ENCODE measurements around the gene PTPRM.

The PTPRM gene

DNA sequence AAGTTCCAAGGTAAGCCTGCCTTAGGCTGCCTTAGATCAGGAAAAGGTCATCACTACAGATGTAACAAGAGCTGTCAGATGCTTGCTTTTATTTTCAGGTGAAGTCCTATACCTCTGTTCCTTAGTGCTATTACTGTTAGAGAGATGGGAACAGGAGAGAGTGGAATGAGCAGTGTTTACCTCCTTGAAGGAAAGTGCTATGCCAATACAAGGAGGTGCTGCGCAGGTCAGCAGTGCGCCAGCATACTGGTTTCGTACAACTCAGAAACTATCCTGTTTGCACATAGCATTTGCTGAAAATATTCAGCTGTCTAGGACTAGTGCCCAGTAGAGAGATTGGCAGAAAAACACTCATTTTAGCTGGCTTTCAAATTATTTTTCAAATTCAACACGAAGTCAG, 629.1 kb downstream of the PTPRM start:
- DNase-seq: no peak

DNA sequence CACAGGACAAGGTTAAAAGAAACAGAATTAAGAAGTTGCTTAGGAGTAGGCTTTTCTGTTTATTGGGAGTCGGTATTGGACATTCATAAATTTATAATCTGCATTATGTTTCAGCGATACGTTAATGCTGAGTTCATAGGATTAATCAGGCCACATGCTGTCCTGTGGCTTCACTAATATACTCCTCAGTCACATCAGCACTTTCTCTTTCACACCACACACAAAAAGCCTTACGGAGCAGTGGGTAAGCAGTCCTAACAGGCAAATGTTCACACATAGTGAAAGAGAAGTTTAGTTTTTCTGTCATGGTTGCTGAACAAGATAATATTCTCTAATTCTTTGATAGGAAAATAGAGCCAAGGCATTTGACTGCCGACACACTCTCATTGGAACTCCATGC, 630.4 kb downstream of the PTPRM start:
- no peak for DNase-seq

DNA sequence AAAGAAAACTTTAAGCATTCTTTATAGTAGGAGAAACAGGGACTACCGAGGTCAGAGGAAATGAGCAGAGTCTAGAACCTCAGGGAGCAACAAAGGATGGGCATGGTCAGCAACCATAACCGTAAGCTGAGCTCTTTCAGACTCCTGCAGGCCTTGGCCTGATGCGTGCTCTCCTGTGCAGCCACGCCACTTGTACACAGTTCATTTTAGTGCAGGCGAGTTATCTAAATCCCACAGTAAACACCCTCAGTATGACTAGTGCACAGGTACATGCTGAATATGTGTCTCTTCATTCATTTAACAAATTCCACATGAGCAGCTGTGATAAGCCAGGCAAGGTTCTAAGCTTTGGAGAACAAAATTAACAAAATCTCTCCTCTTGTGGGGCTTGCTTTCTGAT, 640.9 kb downstream of the PTPRM start:
- no peak for DNase-seq

DNA sequence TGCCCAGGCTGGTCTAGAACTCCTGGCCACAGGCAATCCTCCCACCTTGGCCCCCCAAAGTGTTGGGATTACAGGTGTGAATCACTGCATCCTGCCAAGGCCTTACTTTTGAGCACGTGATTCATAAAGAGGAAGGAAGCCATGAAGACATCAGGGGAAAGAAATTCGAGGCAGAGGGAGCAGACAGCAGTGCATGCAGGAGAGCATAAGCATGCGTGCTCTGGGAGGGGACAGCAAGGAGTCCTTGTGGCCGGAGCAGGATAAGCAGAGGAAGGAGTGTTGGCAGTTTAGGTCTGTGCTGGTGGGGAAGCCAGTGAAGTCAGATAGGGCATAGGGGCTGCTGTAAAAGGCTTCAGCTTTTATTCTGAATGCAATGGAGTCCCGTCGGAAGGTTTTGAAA, 641.6 kb downstream of the PTPRM start:
- no peak for DNase-seq

DNA sequence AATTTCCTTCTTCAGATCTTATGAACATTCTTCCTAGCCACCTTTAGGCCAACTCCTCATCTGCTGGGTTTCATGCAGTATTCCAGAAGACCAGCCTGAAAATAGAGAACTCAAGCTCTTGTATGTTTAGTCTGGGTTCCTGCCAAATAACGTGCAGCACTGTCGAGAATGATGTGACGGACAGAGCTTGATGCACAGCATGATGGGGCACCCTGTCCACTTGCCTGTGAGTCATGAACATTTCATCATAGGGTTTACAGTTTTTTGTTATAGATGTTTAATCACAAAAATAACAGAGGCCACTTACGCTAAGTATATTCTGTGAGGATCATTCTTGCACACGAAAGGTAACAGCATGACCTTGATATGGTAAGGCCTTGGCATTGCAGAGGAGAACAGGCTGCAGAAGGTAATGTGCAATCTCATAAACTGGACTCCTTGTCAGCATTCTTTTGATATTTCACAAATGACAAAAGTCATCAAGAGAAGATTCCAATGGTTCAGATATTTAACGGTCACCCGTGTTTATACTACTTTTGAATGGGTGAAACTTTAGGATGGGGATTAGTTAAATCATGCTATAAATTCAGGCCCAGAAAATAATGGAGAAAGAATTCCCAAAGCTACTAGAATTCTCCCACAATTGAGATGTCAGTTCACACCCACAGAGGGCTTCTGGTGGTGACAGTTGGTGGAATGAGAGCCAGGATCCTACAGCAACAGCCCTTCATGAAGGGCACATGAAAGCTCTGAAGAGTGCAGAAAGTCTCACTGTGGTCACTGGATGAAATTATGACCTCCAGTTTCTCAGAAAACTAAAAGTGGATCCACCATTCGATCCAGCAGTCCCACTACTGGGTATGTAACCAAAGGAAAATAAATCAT, 646.0 kb downstream of the PTPRM start:
- no peak for DNase-seq

DNA sequence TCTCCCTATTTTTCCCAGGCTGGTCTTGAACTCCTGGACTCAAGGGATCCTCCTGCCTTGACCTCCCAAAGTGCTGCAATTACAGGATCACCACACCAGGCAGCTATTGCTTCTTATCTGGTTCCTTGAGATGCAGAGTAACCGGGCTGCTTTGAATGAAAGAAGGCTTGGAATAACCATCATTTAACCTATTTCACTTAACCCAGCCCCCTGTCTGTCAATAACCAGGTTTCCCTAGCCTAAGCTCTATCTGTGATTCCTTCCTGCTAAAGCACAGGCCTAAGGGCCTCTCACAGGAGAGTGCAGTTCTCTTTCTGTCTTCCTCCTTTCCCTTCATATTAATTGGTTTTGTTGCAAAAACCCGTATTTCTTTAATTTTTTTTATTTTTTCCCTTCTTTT, 648.6 kb downstream of the PTPRM start:
- no peak for DNase-seq

DNA sequence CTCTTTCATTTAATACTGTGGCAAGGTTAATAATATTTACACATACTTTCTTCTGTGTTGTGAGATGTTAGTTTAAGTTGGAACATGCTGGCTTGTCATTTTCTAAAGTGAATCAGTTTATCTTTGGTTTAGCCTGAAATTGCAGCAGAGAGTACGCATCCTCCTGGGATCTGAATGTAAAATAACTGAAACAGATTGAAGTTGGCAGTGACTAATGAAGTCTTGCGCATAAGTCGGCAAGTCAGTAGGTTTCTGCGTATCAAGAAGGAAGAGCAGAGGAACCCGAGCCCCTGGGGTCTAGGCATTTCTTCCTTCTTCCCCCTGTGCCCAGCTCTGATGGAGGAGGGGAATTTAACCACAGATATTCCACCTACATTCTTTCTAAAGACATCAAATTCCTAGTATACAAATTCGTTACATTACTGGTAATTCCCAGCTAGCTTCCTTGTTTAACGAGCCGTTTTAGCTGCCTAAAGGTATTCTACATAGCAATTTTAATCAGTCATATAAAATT, 650.0 kb downstream of the PTPRM start:
- no peak for DNase-seq

DNA sequence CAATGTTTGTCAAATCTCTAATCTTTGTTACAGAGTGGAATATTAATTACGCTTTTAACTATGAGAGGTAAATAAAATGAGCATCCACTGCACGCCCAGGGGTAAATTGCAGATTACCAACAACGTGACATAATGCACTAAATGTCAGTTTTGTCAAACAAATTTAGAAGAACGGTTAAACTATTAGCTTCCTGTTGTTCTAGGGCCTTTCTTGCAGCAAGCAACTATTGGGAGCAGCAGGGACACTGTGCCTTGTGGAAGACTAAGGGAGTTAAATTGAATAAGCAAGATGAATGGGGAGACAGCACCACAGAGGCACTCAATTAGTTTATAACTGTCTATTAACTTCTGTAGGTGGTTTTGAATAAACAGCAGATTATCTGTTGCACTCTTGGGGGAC, 651.1 kb downstream of the PTPRM start:
- no peak for DNase-seq

DNA sequence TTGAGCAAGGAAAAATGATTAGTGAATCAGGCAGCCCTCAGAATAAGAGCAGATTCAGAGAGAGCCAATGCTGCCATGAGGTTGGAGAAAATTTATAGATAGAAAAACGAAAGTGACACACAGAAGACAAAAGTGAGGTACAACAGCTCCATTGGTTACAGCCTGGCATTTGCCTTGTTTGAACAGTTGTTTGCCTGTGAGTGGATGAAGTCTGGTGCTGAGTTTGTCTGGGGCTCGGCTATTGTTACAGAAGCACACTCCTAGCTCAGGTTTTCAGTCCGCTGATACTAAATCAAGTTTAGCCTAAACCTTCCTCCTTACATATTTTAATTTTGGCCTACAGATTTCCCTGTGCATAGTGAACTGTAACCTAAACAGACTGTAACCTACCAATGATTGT, 654.3 kb downstream of the PTPRM start:
- DNase-seq: no peak

DNA sequence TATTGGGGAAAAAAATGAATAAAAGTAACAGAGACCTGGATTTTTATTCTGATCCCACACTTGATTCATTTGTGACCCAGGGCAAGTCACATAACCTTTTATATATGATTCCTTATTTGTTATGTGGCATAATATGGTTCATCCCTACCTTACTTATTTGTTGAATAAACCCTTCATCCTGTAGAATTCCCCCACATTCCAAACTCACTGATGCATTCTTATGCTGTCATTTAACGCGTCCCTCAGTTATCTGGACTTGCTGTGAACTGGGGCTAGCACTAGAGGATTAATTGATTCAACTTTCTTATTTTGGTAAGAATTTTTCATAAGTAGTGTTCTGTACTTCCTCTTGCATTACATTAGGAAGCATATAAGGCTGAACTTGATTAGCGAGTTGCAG, 657.5 kb downstream of the PTPRM start:
- DNase-seq: no peak

DNA sequence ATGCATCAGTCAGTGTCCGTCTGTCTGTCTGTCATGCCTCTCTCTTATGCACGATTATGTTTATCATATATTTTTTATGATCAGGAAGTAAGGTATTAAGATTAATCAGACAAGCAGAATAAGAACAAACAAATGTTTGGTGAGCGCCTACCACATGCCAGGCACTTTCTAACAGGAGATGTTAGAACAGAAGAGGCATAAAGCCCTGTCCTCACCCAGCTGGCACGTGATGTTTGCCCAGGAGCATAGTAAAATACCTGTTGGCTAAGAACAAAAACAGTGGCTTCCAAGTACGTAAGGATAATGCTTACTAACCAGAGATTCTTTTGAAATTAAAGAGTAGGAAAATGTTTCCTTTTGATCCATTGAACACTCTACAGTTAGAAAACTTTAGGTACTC, 661.9 kb downstream of the PTPRM start:
- DNase-seq: no peak

DNA sequence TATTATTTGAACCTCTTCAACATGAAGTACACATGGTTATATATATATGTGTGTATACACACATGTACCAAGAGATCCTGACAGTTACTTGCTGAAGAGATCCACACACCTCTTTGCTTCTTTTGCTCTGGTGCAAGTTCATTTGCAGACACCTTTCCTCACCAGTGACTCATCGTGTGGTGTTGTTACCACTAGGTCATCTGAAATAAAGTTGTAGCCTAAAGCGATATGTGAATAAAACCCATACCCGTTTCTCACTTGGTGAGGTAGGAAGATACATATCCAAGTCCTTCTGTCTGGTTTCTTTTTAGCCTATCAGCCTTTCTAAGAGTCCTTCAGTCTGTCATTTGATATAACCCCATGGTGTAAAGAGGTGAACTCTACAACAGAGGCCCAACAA, 662.7 kb downstream of the PTPRM start:
- DNase-seq: no peak

DNA sequence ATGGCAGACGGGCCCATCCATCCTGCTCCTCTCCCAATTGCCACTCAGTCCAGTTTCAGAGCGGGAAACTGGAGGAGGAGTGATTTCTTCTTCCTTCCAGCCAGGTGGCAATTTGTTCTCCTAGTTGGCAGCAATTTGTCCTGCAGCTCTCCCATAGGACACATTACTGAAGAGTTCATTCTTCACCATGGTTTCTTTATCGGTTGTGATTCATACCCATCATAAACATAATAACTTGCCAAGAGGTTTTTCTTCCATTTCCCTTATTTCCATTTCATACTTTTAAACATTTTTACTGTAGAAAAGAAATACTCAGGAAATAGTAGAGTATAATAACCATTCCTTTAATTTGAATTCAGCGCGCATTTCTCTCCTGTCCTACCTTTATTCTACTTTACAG, 664.2 kb downstream of the PTPRM start:
- DNase-seq: no peak

DNA sequence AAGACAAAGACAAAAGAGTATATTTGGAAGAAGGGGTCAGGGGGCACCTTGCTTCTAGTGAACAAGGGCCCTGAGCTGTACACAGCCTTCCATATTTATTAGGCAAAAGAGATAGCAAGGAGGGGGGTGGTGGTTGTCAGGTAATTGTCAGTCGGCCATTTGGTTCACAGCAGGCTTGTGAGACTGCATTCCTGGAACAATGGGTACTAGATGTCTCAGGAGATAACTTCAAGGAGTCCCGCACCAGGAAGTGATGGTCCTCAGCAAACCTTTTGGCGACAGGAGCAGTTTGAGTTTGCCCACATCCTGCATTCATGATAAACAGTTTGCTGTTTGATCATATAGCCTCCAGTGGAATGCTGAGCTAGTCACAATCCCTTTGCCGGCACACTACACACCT, 665.7 kb downstream of the PTPRM start:
- DNase-seq: no peak

DNA sequence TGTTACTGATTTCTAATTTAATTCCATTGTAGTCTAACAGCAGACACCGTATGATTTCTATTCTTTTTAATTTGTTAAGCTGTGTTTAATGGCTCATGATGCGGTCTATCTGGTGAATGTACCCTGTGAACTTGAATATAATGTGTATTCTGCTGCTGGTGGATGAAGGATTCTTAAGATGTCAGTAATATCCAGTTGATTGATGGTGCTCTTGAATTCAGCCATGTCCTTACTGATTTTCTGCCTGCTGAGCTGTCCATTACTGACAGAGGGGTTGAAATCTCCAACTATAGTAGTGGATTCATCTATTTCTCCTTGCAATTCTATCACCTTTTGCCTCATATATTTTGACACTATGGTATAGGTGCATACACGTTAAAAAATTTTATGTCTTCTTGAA, 668.8 kb downstream of the PTPRM start:
- no peak for DNase-seq

DNA sequence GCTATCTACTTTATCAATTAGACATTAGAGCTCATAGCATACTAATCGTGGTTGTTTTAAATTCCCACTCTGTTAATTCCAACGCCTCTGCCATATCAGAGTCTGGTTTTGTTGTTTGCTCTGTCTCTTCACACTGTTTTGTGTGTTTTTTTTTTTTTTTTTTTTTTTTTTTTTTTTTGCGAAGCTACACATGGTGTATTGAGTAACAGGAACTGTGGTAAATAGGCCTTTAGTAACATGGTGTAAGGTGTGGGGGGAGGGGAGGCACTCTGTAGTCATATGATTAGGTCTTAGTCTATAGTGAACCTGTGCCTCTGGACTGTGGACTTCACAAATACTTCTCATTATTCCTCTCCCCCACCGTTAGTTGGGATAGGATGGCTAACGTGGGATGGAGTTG, 671.4 kb downstream of the PTPRM start:
- no peak for DNase-seq

DNA sequence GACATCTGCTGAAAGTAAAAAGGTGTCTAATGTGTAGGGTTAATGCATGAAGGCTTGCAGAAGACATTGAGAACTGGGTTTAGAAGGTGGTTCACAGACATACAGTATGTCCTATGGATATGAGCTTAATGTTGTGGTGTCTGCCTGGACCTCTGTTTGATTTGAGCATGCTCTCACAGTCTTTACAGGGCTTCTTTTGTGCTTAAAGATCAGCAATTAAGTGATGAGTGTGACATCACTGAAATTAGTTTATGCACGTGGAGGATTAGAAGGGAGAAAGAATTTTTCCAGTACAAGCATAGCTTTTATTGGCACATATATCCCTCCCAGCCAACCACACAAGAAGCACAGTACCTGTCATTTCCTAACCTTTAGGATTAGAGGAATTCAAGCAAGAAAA, 674.6 kb downstream of the PTPRM start:
- no peak for DNase-seq

DNA sequence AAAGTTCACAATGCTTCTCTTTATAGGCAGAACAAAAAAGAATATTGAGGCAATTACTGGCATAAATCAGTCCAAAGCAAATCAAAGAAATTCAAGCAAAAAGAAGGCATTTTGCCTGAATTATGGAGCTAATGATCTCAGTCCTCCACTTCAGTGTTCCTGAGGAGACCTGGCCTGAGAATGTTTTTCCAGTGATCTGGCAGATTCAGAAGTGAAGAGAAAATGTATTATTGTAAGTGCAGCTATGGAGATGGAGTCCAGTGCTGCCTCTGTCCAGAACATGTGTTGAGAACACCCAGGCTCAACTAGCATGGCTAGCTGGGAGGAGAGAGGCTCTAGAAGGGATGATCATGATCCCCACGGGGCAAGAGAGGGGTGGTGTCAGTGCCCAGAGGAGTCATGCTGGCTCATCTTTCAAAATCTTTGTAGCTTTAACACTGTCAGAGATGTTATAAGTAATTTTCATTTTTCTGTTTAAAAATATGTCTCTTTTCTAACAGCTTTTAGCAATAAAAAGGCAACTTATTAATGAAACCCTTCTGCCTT, 675.1 kb downstream of the PTPRM start:
- no peak for DNase-seq

DNA sequence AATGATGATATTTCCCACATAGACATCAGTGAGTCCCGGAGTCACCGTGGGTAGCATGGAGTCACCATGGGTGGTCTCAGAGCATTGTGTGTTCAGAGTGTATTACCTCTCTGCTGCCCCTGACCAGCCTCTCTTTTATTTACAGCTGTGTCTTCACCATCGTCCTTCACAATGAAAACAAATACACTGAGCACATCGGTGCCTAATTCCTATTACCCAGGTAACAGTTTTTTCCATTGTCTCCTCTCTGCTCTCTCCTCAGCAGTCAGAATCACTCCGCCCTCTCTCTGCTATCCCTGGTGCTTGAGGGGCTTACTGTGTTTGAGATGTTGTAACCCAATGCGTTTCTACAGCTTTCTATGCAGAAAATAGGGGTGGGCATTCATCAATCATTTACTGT, 680.6 kb downstream of the PTPRM start:
- no peak for DNase-seq

DNA sequence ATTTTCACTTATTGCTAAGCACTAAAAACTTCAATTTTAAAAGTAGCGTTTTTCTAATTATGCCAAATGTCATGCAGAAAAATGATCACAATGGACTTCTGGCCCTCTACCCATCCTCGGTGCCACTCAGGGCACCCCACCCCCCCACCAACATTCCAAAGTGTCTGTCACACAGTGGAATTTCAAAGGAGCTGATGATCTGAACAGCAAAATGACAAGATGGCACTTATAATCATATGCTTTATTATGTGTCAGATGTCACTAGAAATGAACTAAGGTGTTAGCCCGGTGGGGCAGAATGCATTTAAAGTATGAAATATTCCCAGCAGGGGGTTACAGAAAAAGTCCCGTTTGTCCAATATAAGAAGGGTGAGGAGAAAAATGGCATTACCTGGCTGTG, 681.5 kb downstream of the PTPRM start:
- no peak for DNase-seq

DNA sequence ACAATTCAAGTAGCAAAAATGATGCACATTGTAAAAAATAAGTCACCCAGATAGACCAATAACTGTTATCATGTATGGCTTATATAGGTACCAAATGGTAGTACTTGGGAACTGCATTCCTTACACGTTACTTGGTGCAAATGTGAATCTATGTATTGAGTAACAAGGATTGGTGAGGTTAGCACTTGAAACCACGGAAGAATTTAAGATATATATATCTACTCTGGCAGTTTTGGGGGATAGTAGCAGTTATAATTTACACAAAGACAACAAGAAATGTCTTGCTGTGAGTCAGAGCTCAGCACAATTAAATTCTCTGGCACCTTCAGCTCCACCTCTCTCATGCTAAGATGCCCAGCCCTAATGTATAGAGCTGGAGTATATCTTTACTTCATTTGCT, 682.7 kb downstream of the PTPRM start:
- DNase-seq: no peak

DNA sequence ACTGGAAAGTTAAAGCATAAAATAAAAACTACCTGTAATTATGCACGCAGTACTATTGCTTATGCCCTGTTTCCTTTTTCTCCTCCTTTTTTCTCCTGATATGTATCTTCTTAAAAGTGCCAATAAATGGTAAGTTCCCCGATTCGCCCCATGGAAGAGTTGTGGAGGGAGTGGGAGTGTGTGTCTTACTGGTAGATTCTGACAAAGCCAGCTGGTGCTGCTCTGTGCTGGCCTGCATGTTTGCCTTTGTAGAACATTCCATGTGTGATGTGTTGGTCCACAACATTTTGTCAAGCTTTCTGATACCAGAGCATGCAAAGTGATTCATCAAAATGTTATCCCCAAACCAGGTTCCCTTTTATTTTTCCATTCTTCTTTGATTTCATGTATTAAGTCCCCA, 685.3 kb downstream of the PTPRM start:
- no peak for DNase-seq

DNA sequence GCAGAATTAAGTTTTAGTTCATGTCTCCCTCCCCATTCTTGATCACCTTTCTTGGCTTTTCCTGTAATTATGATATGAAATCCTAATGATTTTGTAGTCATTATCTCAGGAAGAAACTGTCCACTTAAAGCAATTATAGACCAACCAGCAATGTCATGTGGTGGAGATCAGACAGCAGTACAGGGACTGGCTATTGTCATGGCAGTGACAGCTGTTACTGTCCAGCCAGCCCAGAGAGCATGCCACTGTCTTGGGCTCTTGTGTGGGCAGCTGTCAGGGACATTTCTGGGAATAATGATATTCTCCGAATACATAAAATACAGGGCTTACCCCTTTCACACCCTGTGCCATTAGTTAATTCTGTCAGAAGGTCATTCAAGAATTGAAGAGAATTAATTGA, 686.8 kb downstream of the PTPRM start:
- DNase-seq: no peak

DNA sequence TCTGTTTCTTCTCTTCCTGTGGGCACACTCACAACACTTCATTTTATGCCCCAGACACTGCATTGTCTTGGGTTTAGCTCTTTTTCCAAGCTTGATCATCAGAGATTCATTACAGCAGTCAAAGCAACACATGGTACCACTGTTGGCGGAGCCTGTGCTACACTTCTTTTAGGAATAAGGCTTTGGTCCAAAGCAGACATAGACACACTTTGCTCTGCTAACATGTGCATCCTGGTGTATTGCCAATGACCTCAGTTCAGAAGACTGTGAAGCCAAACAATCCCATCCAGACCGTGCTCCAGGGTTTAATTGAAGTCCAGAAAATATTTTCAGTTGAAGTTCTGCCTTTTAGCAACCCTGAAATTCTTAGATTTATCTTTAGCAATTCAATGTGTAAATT, 687.5 kb downstream of the PTPRM start:
- no peak for DNase-seq

Data from effector CD8-positive, alpha-beta T cell (primary cell).